Measurements from ENCODE around the gene LRRC56.
A peak's percentile ranks its signal among the peaks of the same experiment; 100 is the strongest.

LRRC56 gene

GRCh38 chr11:577611-577894, 40.2 kb downstream of the LRRC56 start:
- DNase-seq, result no peak

GRCh38 chr11:578276-579035, 41.1 kb downstream of the LRRC56 start:
- no peak for DNase-seq

GRCh38 chr11:579830-580601, 42.7 kb downstream of the LRRC56 start:
- DNase-seq, result no peak

- no peak for DNase-seq
These were observed 44.0 kb downstream of the LRRC56 start for GRCh38 chr11:581342-581741.

- DNase-seq, result no peak
These were observed 44.4 kb downstream of the LRRC56 start for GRCh38 chr11:581752-582151.

GRCh38 chr11:584287-584686, 47.0 kb downstream of the LRRC56 start:
- no peak for DNase-seq

GRCh38 chr11:586376-587316, 49.3 kb downstream of the LRRC56 start:
- DNase-seq, result no peak

- DNase-seq, result no peak
These were observed 50.2 kb downstream of the LRRC56 start for GRCh38 chr11:587546-587945.

GRCh38 chr11:587978-588380, 50.7 kb downstream of the LRRC56 start:
- DNase-seq, result peak; percentile 20

- DNase-seq, result no peak
These were observed 52.5 kb downstream of the LRRC56 start for GRCh38 chr11:589798-590197.

- no peak for DNase-seq
These were observed 53.7 kb downstream of the LRRC56 start for GRCh38 chr11:590997-591396.

GRCh38 chr11:592501-592900, 55.2 kb downstream of the LRRC56 start:
- no peak for DNase-seq

- DNase-seq, result no peak
These were observed 55.6 kb downstream of the LRRC56 start for GRCh38 chr11:592918-593317.

GRCh38 chr11:593347-593746, 56.0 kb downstream of the LRRC56 start:
- no peak for DNase-seq

GRCh38 chr11:595400-595799, 58.1 kb downstream of the LRRC56 start:
- no peak for DNase-seq

- no peak for DNase-seq
These were observed 59.0 kb downstream of the LRRC56 start for GRCh38 chr11:596374-596773.

GRCh38 chr11:597166-597725, 59.9 kb downstream of the LRRC56 start:
- no peak for DNase-seq

- DNase-seq, result no peak
These were observed 60.8 kb downstream of the LRRC56 start for GRCh38 chr11:598005-598680.

GRCh38 chr11:601573-602245, 64.4 kb downstream of the LRRC56 start:
- DNase-seq, result no peak

GRCh38 chr11:603154-603553, 65.8 kb downstream of the LRRC56 start:
- no peak for DNase-seq
